ENCODE data around the gene FBXW8.
A peak's percentile ranks its signal among the peaks of the same experiment; 100 is the strongest.

Gene FBXW8

DNA sequence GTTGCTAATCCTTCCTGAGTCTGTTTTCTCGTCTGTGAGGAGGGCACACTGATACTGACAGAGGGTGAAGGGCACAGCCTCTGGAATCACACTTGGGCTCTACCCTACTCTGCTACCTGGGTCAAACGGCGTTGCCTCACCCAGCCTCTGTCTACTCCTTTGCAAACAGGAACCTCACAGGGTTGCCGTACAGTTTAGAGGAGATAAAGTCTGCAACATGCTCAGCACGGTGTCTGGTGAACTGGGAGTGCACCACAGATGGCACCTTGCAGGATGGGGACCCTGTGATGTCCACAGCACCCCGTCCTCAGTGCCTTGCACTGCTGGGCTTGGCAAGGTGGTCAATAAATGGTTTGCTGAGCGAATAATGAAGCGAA, 150.2 kb downstream of the FBXW8 start:
- Mint-ChIP-seq H3K4me3 (no peak overlapping the region), H3K36me3 (peaks cover 5% of the 10 kb centered on the region)

DNA sequence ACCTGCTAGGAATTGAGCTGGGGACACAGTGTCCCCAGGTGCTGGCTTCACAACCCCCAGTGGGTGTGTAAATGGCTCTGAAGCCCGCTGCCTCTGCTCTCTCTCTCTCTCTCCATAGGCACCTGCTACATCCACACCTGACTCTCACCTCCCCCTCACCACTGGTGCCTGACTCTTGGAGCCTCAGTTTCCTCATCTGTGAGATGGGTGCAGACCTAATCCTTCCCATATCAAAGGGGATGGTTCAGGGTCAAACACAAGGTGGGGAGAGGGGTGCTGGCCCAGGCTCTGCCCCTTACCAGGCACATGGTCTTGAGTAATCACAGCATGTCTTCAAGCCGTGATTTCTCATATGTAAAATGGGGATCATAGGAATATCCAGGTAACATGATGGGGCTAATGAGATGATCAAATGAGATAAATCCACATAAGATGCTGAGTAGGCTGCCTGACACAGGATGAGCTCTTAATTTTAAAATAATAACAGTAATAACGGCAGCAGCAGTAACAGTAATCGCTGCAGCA, 150.9 kb downstream of the FBXW8 start:
- Mint-ChIP-seq H3K9me3 (no peaks in the 10 kb centered on the region), H3K27me3 (no peaks in the 10 kb centered on the region), H3K4me3 (no peak overlapping the region), H3K27ac (no peak overlapping the region), H3K36me3 (peaks cover 3% of the 10 kb centered on the region), H3K4me1 (peaks cover 49% of the 10 kb centered on the region)
- ATAC-seq, result no peak

More for the DNA sequence above, 150.2 kb downstream of the FBXW8 start:
- ATAC-seq, result no peak
- Mint-ChIP-seq H3K9me3 (no peaks in the 10 kb centered on the region), H3K27me3 (no peaks in the 10 kb centered on the region), H3K4me1 (peaks cover 49% of the 10 kb centered on the region), H3K27ac (no peak overlapping the region)

DNA sequence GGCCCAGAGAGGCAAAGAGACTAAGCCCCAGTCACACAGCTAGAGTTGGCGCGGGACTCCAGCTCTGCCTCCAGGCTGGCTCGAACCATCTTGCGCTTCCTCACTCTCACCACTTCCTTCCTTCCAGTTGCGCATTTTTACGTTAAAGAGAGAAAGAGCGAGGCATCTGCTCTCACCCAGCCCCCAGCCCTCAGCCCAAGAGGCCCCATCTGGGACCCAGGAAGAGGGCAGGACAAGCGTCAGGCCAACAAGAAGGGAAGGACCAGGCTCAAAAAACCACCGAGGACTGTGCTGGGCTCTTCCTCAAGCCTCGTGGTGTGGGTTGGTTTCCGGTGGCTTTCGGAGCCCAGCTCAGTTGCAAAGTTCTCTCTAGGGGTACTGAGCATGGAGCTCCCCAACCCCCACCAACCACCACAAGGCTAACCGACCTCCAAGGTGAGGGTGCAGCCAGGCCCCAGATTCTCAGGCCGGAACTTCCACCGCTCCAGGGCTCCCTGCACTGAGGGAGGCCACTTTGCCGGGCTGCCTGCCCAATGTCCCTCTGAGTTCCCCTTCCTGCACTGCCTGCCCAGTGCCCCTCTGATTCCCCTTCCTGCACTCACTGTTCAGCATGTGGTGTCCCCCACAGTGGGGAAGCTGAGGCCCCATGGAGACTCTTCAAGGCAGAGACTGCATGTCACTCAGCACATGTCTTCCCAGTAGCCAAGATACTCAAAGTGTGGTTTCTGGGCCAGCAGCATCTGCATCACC, 152.6 kb downstream of the FBXW8 start:
- ATAC-seq, result peak; percentile 71
- H3K4me1 Mint-ChIP-seq, result peaks cover 49% of the 10 kb centered on the region
- peak overlapping the region; percentile 65 for H3K27ac Mint-ChIP-seq
- H3K9me3 Mint-ChIP-seq, result no peaks in the 10 kb centered on the region
- H3K36me3 Mint-ChIP-seq, result no peaks in the 10 kb centered on the region
- H3K4me3 Mint-ChIP-seq, result peak overlapping the region; percentile 46
- H3K27me3 Mint-ChIP-seq, result no peaks in the 10 kb centered on the region

DNA sequence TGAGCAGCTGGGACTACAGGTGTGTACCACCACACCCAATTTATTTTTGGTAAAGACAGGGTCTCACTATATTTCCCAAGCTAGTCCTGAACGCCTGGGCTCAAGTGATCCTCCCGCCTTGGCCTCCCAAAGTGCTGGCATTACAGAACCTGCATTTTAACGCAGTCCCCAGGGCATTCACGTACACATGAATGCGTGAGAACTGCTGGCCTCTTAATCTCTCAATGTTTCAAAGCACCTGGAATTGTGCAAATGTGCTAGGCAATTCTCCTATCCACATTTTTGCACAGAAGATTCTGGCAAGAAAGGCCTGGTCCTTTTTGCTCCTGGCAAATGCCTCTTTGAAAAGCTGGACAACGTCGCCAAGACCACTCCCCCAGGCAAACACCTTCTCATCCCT, 153.3 kb downstream of the FBXW8 start:
- no peak overlapping the region for H3K4me3 Mint-ChIP-seq
- H3K27ac Mint-ChIP-seq, result peak overlapping the region; percentile 65
- H3K4me1 Mint-ChIP-seq, result peaks cover 42% of the 10 kb centered on the region
- H3K36me3 Mint-ChIP-seq, result no peaks in the 10 kb centered on the region
- H3K27me3 Mint-ChIP-seq, result no peaks in the 10 kb centered on the region
- ATAC-seq, result no peak
- H3K9me3 Mint-ChIP-seq, result no peaks in the 10 kb centered on the region

DNA sequence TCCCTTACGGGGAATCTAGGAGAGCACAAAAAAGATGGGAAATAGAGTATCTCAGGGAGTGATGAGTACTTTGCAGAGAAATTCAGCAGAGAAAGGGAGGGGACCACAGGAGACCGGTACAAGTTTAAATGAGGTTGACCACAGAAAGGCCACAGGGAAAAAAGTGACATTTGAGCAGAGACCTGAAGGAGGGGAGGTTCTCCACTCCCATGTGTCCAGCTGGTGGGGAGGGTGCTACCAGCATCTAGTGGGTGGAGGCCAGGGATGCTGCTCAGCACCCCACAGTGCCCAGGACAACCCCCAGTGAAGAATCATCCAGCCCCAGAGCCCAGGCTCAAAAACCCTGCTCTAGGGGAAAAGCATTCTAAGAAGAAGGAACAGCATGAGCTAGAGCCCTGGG, 153.8 kb downstream of the FBXW8 start:
- ATAC-seq, result no peak
- no peaks in the 10 kb centered on the region for H3K9me3 Mint-ChIP-seq
- H3K4me1 Mint-ChIP-seq, result peaks cover 40% of the 10 kb centered on the region
- H3K4me3 Mint-ChIP-seq, result no peak overlapping the region
- H3K27ac Mint-ChIP-seq, result peak overlapping the region; percentile 16
- H3K27me3 Mint-ChIP-seq, result no peaks in the 10 kb centered on the region
- H3K36me3 Mint-ChIP-seq, result no peaks in the 10 kb centered on the region

DNA sequence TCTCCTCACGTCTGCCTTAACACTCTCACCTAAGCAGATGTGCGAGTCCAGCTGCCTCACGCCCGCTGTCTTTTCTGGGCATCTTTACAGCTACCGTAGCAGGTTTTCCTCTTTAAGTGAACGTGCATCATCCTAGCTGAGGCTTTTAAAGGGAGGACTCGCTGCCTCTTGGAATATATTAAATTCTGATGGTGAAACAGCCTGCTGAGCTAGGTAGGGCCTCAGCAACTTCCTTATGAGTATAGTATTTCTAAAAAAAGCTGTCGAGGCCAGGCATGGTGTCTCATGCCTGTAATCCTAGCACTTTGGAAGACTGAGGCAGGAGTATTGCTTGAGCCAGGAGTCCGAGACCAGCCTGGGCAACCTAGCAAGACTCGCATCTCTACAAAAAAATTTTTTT, 156.3 kb downstream of the FBXW8 start:
- Mint-ChIP-seq H3K4me3 (no peak overlapping the region), H3K27ac (no peak overlapping the region), H3K36me3 (peaks cover 13% of the 10 kb centered on the region), H3K9me3 (no peaks in the 10 kb centered on the region), H3K4me1 (peaks cover 47% of the 10 kb centered on the region), H3K27me3 (no peaks in the 10 kb centered on the region)
- ATAC-seq, result no peak

DNA sequence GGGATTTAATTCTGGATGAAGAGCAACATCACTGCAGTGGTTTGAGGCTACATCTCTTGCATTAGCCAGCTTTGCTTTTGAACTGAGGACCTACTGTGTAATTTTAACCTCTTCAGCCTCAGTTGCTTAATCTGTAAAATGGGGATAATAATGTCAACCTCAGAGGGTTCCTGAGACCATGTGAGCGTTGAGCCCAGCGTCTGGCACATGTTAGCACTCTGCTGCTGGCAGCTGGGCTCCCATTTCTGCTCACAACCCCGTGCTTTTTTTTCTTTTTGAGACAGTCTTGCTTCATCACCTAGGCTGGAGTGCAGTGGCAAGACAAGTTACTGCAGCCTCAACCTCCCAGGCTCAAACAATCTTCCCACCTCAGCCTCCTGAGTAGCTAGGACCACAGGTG, 156.9 kb downstream of the FBXW8 start:
- Mint-ChIP-seq H3K4me3 (no peak overlapping the region), H3K27me3 (no peaks in the 10 kb centered on the region), H3K9me3 (no peaks in the 10 kb centered on the region), H3K27ac (no peak overlapping the region), H3K36me3 (peaks cover 16% of the 10 kb centered on the region), H3K4me1 (peaks cover 45% of the 10 kb centered on the region)
- ATAC-seq, result no peak

DNA sequence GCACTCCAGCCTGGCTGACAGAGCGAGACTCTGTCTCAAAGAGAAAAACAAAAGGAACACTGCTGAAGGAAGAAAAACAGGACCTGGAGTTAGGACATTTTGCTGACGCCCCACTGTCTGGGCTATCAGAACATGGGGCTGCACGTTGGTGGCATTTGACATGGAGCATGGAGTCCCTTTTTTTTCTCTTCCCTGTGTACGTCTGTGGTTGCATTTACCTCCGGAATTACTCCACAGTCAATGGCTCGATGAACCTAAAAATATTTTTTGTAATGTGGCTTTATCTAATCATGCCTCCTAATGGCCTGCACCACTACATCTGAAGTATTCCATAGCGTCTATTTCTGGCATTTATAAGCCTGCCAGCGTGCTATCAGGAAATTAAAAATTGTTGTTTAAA, 157.7 kb downstream of the FBXW8 start:
- H3K4me1 Mint-ChIP-seq, result peaks cover 36% of the 10 kb centered on the region
- no peak overlapping the region for H3K27ac Mint-ChIP-seq
- no peak for ATAC-seq
- peaks cover 16% of the 10 kb centered on the region for H3K36me3 Mint-ChIP-seq
- no peak overlapping the region for H3K4me3 Mint-ChIP-seq
- no peaks in the 10 kb centered on the region for H3K9me3 Mint-ChIP-seq
- no peaks in the 10 kb centered on the region for H3K27me3 Mint-ChIP-seq

DNA sequence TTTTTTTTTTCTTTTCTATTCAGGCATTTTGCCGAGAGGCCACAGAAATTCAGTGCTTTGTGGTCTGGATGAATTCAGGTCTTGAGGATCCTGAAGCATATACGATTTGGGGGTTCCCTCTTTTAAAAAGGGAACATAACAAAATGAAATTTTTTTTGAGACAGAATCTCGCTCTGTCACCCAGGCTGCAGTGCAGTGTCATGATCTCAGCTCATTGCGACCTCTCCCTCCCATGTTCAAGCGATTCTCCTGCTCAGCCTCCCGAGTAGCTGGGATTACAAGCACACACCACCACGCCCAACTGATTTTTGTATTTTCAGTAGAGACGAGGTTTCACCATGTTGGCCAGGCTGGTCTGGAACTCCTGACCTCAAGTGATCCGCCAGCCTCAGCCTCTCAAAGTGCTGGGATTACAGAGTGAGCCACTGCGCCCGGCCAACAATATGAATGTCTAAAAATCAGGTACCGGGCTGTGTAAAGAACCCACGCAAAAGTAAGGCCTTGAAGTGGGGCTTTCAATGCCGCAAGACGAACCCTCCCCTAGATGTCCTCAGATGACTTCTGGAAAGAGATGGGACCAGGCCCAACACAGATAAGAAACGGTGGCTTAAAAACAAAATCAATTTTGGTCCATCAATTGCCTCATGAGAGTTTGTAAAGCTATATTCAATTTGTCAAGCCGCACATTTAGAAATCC, 158.5 kb downstream of the FBXW8 start:
- H3K36me3 Mint-ChIP-seq, result peaks cover 16% of the 10 kb centered on the region
- peaks cover 29% of the 10 kb centered on the region for H3K4me1 Mint-ChIP-seq
- no peak overlapping the region for H3K27ac Mint-ChIP-seq
- H3K4me3 Mint-ChIP-seq, result no peak overlapping the region
- no peaks in the 10 kb centered on the region for H3K9me3 Mint-ChIP-seq
- no peak for ATAC-seq
- H3K27me3 Mint-ChIP-seq, result no peaks in the 10 kb centered on the region

DNA sequence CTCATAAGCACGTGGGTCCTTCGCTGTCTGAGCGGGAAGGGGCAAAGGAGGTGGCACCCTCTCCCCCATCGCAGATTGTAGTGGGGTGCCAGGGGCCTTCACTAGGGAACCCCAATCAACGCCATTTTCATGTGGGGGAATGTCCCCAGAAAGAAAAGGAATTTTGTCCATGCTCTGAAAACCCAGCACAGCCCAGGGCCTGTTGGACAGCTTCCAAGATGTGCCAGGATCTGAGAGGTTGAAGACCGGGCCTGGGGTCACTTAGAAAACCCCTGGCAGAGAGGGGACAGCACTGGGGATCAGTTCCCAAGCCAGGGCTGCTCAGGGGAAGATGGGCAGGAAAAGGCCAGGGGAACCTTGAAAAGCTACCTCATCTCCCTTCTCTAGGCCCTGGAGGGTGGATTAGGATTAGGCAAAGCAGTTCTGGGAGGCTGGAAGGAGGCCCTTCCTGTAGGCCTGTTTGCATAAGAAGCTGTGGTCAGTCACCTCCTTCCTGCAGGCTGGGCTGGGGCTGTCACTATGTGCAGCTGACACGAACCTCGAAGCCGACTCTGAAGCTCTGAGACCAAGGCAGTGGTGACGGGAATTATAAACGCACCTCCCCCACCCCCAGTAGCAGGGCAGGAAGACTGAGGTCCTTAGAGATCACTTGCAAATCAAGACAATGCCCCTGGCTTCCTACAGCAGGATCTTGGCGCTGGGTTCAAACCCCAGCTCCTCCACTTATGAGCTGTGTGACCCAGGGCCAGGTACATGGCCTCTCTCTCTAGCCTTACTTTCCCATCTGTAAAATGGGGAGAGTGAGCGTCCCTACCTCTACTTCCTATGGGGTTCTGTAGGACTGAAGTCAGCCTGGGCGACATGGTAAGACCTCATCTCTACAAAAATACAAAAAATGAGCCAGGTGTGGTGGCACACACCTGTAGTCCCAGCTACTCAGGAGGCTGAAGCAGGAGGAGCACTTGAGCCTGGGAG, 159.5 kb downstream of the FBXW8 start:
- Mint-ChIP-seq H3K9me3 (no peaks in the 10 kb centered on the region), H3K36me3 (peaks cover 16% of the 10 kb centered on the region), H3K27me3 (no peaks in the 10 kb centered on the region), H3K27ac (peak overlapping the region; percentile 48), H3K4me3 (no peak overlapping the region), H3K4me1 (peaks cover 19% of the 10 kb centered on the region)
- ATAC-seq, result peak; percentile 67

DNA sequence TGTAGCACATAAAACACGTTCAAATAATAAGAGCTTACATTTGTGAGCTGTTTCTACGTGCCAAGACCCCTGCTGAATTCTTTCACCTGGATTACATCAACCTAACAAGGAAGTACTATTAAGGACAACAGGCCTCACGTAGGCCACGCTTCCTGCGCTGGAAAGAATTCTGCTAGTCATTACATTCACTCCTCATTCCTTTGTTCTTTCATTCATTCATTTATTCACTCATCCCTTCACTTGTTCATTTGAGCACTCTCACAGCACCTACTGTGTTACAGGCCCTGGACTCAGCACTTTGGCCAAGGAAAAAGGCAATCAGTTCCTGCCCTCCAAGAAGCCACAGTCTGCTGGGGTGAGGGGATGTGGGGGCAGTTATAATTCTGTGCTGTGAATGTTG, 160.3 kb downstream of the FBXW8 start:
- peaks cover 16% of the 10 kb centered on the region for H3K36me3 Mint-ChIP-seq
- no peak overlapping the region for H3K4me3 Mint-ChIP-seq
- peaks cover 17% of the 10 kb centered on the region for H3K4me1 Mint-ChIP-seq
- ATAC-seq, result no peak
- peak overlapping the region; percentile 48 for H3K27ac Mint-ChIP-seq
- no peaks in the 10 kb centered on the region for H3K9me3 Mint-ChIP-seq
- H3K27me3 Mint-ChIP-seq, result no peaks in the 10 kb centered on the region

DNA sequence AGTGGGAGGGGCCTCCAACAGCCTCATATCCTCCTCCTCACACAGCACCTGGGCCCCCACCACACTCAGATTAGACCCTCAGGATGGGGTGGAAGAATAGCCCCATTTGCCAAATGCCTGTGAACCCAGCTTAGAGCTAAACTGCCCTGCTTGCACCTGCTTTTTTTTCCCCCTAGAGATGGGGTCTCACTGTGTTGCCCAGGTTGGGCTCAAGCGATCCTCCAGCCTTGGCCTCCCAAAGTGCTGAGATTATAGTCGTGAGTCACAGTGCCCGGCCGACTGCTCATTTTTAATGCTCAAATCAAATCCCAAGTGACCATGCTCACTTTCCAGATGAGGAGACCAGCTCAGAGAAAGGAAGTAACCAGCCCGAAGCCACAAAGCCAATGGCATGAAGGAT, 161.4 kb downstream of the FBXW8 start:
- no peak overlapping the region for H3K4me3 Mint-ChIP-seq
- no peaks in the 10 kb centered on the region for H3K27me3 Mint-ChIP-seq
- no peak for ATAC-seq
- no peak overlapping the region for H3K27ac Mint-ChIP-seq
- no peaks in the 10 kb centered on the region for H3K9me3 Mint-ChIP-seq
- peaks cover 17% of the 10 kb centered on the region for H3K4me1 Mint-ChIP-seq
- H3K36me3 Mint-ChIP-seq, result peaks cover 16% of the 10 kb centered on the region

DNA sequence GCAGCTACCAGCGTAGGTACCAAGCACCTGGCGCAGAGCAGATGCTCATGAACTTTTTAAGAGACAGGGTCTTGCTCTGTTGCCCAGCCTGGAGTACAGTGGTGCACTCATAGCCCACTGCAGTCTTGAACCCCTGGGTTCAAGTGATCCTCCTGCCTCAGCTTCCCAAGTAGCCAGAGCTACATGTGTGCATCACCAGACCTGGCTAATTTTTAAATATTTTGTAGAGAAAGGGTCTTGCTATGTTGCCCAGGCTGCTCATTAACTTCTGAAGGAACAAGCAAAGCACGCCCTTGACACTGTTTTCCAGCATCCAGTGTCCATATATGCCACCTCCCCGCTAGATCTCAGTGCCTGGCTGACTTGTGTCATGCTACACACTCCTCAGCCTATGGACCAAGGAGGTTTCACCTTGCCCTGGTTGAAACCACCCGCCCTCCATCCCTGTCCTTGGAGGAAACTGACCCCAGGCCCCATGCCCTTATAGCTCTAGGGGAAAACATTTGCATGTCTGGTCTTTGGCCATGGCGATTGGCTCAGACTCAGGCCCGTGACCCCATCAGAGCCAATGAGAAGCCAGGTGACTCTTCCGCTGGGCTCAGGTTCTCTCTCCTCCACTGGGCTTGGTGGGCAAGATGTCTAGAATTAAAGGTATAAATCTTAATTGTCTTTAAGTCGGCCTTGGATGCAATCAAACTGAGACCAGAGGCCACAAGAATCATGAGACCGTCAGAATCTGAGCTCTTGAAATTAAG, 162.2 kb downstream of the FBXW8 start:
- Mint-ChIP-seq H3K27me3 (no peaks in the 10 kb centered on the region), H3K4me3 (no peak overlapping the region), H3K27ac (no peak overlapping the region), H3K4me1 (peaks cover 17% of the 10 kb centered on the region), H3K9me3 (no peaks in the 10 kb centered on the region), H3K36me3 (peaks cover 16% of the 10 kb centered on the region)
- ATAC-seq, result no peak

DNA sequence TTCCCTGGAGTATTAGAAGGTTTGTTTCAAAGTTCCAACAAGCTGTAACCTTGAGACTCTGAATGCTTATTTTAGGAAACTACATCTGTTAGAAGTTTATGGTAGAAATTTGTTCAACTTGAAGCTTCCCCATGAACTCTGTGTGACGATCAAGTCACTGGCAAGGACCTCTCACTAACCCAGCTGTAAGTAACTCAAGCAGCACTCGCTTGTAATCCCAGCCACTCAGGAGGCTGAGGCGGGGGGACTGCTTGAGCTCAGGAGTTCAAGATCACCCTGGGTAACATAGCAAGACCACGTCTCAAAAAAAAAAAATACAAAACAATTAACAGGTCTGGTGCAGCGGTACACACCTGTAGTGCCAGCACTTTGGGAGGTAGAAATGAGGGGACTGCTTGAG, 162.9 kb downstream of the FBXW8 start:
- Mint-ChIP-seq H3K9me3 (no peaks in the 10 kb centered on the region), H3K36me3 (peaks cover 16% of the 10 kb centered on the region), H3K4me1 (peaks cover 17% of the 10 kb centered on the region), H3K27me3 (no peaks in the 10 kb centered on the region), H3K27ac (no peak overlapping the region), H3K4me3 (no peak overlapping the region)
- no peak for ATAC-seq
